Daoy (cell line): ENCODE measurements around the gene LDLRAD3. TPM values are rescaled to one million over a fixed set of nuclear protein-coding genes. Genes with fewer than 3 reads are reported as not detected.

ENCODE experiments used
- DNase-seq: peaks from one replicate; pipeline ENCODE4 v3.0.0-alpha.2; 2015; ENCODE audit warnings: low read depth
- total RNA-seq: library from RNA; depleted of rRNA; stranded (reverse); fragments of >200 nt; shearing (Covaris generic); gene quantifications from 2 replicates; pipeline ENCODE4 v1.2.3, GENCODE V29; 2014

The LDLRAD3 gene
- total RNA-seq, 1 experiment from 2014 or later = 6.1 TPM

DNA sequence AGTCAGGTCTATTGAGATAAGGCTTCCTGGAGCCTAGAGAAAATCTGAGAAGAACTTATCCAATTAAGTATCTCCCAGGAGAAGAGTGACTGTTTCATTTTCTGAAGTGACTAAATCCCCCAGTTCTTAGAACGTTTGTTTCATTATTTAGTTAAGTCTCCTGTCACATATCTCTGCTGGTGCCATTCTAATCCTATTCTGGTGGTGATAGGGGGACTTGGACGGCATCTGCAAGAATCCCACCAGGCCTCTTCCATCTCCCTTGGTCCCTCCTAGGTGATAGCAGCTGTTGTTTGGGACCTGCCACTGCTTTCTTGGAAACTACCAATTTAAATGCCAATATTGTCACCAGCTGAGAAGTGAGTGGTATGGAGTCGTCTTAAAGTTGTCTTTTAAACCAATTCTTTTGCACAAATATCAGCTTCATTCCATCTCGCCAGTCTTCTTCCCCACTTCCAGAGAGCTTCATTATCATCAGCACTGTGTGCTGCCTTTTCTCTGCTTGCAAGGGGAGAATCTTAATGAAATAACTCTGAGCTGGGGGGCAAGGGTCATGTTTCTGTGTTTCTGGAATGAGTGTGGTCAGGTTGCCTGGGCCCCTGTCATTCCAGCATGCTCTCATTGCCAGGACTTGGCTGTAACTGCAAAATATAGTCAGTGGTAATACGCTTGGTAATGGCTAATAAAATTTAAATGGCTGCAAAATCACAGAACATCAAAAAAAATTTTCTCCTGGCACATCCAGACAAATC lies 104.8 kb downstream of the LDLRAD3 start:
- DNase-seq = no peak

DNA sequence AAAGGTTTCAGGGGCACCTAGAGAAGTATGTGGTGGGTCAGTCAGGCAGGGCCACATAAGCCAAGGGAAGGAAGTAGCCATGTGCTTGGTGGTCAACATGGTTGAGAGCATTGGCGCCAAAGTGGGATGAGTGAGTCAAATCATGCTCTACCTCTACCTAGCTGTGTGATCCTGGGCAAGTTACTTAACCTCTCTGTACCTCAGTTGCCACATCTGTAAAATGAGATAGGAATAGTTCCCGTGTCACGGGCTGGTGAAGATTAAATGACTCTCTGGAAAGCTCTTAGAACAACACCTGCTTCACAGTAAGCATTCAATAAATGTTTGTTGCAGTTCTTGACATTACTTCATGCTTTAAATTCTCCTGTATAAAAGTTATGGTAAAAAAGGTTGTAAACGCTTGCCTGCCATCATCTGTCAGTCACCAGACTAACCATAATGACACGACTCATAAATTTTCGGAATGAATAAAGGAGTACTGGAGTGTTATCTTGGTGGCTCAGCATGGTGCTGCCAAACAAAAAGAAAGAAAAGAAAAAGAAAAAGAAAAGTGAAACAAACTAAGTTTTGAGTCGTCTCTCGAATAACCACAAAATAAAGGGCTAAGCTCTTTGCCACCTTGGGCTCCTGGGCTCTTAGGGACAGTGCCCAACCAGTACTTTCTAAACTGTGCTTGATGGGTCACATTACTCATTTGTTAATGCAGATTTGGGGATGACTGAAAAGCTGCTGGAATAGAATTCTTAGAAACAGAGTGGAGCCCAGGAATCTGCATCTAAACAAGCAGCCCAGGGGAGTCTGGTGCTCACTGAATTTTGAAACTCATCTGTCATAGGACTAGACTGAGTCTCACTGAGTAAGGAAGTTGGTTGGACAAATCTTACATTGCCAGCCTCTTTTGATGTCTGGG lies 107.6 kb downstream of the LDLRAD3 start:
- no peak for DNase-seq

DNA sequence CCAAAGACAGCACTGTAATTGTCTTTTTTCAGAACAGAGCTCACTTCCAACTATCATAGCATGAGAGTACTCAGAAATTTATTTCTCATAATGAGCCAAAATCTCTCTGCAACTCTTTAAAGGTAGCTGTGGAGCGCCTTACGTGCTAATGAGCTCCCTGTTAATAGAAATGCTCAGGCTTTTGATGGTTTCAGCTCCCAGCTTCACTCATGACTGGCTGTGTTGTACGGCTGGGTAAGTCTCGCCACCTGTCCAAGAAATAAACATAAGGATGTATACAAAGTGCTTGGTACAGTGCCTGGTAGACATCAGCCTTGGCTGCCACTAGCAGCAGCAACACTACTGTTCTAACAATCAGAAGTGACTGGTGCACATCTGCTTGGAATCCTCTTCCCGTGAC lies 109.4 kb downstream of the LDLRAD3 start:
- no peak for DNase-seq

DNA sequence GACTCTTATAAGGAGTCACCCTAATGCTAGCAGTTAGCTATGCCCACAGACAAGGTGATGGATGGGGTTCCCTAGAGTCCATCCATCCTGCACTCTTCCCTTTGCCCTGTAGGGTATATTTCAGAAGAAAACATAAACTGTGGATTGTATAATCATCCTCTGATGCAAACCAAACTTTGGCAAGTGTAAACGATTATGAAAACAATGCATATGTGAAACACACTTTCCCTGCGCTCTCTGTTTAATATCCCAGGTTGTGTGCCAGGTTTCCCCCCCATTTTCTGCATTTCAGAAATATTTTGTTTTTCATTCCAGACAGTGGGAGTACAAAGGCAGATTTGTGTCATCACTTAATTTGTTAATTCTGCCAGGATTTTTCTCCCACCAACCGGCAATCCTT lies 110.0 kb downstream of the LDLRAD3 start:
- no peak for DNase-seq

DNA sequence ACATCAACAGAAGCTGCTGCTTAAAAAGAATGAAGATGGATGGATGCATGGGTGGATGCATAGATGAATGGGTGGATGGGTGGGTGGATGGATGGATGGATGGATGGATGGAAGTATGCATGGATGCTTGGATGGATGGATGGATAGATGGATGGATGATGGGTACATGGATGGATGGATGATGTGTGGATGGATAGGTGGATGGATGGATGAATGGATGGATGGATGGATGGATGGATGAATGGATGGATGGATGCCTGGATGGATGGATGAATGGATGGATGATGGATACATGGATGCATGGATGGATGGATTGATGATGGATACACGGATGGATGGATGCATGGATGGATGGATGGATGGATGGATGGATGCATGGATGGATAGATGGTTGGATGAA lies 110.8 kb downstream of the LDLRAD3 start:
- DNase-seq = no peak

DNA sequence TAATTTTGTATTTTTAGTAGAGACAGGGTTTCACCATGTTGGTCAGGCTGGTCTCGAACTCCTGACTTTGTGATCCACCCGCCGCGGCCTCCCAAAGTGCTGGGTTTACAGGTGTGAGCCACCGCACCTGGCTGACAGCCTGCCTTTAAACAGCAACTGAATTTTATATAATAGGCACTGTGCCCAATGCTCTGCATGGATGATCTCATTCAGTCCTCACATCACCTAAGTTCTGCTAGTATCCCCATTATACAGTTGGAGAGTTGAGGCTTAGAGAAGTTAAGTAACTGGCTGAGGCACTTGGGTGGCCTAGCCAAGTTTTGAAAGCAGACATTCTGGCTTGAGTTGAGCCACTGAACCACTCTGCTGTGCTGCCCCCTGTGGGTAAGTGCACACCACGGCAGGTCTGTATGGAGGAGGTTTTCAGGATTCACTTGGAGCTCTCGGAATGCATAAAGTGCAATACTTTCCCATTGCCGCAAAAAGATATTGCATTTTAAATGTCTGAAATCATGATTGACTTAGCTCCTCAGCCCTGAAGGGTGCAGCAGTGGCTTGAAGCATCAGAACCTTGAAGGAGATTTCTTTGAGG lies 112.4 kb downstream of the LDLRAD3 start:
- peak; percentile 49 for DNase-seq

DNA sequence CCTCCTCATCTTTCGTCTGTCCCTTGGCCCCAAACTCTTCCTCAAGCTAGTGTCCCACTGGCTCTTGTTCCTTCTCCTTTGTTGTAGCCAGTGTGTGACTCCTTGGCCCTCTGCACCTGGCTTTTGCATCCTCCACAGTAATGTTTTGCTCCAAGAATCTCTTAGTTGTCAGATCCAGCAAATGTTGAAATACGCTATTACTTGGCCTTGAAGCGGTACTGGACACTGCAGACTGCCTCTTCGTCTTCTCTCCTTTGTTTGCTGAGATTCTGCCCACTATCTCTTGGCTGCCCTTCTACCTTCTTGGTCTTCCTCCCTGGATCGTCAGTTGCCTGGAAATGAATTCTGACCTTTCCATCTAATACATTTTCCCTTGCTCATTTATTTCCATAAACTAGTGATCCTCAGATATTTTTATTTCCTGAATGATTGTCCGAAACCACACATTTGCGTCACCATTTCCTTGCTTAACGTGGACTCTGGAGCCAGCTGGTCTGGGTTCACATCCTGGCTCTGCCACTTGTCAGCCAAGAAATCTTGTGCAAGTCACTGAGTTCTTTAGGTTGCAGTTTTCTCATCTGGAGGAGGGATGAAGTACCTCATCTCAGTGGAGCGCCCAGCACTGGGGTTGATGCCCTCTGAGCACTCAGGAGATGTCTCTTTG lies 113.6 kb downstream of the LDLRAD3 start:
- DNase-seq = no peak

GRCh38 chr11:36059660-36060059 lies 115.8 kb downstream of the LDLRAD3 start:
- DNase-seq = no peak

DNA sequence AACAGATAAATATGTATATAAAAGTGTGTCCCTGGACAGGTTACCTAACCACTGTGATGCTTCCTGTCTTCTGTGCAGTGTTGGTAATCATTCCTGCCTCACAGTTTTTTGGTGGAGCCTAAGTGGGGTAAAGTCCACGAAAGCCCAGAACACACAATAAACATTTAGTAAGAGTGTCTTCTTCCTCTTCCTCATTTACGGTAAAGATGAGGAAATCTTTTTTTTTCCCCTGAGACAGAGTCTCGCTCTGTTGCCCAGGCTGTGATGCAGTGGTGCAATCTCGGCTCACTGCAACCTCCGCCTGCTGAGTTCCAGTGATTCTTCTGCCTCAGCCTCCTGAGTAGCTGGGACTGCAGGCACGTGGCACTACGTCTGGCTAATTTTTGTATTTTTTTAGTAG lies 117.1 kb downstream of the LDLRAD3 start:
- DNase-seq = no peak

DNA sequence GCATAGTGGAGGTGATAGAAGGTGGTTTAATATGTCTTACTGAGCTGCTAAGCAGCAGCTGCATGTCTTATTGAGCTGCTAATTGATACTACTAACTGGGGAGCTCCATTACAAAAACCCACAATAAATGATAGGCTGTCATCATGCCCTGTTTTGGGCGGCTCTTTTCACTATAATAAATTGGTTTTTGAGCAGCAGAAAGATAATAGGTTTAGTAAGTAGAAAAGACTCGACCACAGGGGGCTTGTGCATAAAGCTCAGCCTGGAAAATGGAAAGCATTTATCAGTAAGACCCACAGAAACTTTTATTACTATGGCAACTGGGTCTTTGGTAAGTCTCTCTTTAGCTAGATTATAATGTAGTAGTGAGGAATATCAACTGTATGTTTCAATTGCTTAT lies 117.6 kb downstream of the LDLRAD3 start:
- no peak for DNase-seq

DNA sequence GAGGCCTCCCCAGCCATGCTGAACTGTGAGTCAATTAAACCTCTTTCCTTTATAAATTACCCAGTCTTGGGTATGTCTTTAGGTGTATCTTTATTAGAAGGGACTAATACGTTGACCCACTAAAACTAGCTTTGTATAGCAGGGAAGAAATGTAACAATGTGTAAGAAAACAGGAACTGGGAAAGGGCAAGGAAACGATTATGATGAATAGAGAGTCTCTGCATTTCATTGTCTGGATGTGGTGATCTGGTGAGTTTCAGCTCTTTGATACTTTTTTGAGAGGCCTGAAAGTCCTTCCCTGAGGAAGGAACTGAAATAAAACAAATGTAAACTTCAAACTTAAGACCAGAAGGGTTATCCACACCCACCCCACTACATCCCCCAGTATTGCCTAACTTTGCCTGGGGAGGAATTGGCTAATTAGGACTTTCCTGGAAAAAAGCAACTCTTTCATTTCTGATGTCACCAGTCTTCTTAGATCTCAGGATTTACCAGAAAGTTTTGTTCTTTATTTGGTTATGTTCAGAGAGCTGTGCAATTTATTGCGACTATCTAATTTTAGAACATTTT lies 119.0 kb downstream of the LDLRAD3 start:
- no peak for DNase-seq

- DNase-seq = no peak
Measured at GRCh38 chr11:36065436-36065835, 121.6 kb downstream of the LDLRAD3 start.

- no peak for DNase-seq
Measured at GRCh38 chr11:36066891-36067290, 123.0 kb downstream of the LDLRAD3 start.

DNA sequence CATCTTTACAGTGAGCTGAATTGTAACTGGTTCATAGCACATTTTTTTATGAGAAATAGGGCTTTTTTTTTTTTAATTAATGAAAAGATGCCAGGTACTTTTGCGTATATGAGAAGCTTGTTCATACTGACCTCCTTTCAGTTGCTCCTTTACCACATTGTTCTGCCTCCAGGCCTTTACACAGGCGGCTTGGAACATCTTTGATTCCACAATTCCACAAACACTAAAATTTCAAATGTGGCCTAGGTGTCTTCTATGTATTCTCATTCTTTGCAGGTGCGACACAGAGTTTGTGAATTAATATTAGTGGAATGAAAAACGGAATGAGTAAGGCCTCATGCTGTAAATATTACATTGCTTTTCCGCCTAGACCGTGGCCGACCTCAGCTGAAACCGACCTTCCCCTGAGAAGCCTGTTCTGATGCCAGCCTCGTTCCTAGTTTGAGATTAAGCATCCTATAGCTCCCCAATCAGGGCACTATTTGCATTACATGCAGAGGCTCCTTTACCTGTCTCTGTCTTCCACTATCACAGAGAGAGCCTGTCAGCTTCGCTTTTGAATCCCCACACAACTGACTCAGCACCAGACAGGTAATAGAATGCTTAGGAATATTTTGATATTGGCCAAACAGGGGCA lies 125.8 kb downstream of the LDLRAD3 start:
- no peak for DNase-seq

GRCh38 chr11:36070213-36070953 lies 126.5 kb downstream of the LDLRAD3 start:
- no peak for DNase-seq

GRCh38 chr11:36070954-36071330 lies 127.1 kb downstream of the LDLRAD3 start:
- DNase-seq = no peak

DNA sequence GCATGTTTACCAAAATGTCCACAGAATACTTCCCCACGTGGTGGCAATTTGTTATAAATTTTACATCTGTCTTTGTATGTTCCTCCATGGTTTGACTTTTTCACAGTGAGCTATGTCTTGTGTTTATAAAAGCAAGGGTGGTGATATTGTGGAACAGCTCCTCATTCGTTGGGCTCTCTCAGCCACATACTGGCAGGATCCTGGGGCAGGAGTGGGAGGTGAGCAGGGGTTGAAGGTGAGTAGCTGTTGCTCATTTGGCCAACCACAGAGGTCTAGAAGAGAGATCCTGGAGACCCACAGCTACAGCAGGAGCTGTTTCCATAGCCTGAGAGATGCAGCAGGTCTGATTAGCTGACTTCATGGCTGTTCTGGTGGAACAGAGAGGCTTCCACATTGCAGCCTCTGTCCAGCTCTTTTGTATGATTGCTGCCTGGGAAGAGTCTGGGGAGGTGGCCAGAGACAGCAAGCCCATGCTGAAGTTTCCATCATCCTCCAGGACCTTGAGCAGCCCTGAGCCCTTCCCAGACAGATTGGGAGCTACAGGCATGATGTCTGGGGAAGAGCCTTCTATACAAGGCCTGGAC lies 128.1 kb downstream of the LDLRAD3 start:
- no peak for DNase-seq

DNA sequence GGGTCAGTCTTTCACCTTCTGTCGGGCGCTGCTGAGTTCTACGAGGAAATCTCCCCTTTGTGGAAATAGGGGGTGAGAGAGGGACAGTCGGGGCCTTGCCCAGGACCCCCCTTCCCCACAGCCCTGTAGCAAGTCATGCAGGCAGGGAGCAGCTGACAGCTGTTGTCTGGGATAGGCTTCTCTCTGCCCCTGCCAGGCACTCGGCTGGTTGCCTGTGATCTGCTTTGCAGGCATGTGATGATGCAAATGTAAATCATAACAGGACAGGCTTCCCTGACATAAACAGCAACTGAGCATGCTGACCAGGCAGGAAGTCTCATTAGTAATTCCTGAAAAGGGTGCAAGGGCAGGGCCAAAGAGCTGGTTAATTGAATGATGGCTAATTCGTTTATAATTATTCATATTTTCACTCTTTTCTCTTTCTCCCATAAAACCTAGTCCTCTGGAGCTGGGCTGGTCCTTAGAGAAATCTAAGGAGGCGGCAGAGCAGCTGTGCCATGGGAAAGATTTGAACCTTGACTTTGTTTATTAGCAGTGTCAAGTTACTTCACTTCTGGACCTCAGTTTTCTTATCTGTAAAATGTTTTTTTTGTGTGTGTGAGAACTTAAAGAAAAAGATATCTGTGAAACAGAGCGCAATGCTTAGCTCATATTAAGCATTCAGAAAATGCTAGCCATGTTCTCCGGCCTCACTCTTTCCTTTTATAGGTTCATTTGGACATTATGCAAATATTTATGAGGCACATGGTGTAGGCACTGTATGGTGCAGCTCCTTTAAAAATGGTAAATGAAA lies 129.7 kb downstream of the LDLRAD3 start:
- DNase-seq = peak; percentile 20

DNA sequence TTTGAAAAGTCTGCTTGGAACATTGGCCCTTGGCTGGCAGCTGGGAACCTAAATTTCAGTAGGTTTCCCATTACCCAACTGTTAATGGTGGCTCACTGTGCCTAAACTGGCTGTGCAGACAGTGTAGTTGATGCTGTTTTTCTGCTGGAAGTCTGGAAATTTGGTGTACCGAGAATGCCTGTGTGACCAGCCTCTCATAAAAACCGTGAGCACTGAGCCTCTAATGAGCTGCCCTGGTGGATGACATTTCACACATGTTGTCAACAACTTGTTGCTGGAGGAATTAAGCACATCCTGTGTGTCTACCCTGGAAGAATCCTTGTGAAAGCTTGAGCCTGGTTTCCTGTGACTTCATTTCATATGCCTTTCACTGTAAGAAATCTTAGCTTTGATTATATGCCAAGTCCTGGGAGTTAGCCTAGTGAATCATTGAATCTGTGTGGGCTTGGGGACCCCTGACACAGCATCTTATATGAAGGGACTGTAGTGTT lies 131.1 kb downstream of the LDLRAD3 start:
- DNase-seq = peak; percentile 70
